NCI-H2081 treated with DMSO at 0.1 percent for 48 hours (cell line): ENCODE results near the gene PPFIBP1.

ENCODE experiments used
- DNase-seq: peaks from one replicate; lab custom pipeline; 2025; lab: John Stamatoyannopoulos, UW

PPFIBP1 gene

DNA sequence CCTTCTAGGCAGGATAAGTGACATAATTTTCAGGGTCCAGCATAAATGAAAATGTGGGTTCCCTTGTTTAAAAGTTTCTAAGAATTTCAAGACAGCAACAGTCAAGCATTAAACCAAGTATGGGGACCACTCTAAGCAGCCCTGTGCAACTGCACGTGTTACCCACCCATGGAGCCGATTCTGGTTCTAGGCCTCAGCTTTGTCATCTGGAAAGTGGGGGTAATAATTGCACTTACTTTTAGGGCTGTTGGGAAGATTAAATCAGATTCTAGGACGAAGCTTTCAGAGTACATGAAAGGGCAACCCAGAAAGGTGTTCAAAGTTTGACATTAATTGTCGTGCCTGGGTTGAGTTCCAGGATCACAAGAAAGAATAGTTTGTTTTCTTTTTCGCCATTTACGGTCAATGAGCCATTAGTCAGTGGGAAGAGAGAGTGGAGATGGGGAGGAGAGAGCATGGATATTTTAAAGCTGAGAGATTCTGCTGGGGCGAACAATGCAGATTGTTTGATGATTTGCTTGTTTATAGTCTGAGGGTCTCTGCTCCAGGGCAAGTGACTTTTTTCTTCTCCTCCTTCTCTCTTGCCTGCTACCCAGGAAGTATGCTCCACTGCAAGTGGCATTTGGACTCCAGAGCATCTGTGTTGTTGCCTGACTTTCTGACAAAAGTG is 10.7 kb upstream of the PPFIBP1 start:
- no peak for DNase-seq

DNA sequence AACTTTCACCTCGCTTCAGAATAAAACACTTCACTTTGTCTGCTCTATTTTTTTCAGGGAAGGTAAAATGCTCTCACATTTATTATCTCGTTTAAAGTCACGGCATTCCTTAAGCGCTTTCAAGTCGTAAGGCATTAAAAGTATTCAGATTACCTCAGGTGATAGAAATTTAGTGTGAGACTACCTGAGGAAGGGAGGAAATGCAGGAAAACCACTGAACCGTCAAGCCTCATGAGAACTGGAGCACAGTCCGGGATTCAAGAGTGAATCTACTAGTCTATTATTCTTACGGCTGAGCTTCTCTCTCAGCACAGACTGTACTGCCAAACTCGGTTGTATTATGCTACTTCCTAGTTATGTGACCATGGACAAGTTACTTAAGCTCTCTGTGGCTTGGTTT is 8.3 kb upstream of the PPFIBP1 start:
- no peak for DNase-seq

DNA sequence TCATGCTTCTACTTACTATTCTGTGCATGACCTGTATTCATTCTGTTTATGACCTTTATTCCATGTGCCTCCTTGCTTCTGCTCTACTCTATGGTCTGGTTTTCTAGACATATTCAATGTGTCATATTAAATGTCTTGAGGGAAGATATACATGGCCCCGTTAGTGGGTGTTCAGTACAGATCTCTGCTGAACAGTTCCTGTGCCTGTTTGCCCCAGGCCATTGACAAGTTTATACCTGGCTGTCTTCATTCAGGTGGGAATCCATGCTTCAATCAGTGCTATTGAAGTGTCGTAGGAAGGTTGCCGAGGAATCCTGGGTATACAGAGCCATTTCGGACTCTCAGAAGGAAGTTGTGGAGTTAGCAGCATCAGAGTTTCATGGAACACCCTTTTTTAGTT is 7.4 kb upstream of the PPFIBP1 start:
- DNase-seq = no peak

DNA sequence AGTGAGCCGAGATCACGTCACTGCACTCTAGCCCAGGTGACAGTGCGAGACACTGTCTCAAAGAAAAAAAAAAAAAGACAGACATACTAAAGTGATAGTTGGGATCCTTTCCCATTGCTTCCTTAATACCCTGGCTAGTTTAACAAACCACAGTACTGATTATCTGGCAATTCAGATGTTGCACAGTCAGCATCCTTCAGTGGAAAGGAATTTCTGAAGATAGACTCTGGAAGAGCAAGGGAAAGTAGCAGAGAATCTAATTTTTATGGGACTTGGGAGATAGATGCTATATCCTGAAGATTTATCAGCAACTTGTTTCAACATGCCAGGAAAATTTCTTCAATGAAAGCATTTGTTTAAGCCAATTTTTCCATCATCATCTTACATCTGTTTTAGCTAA is 6.5 kb upstream of the PPFIBP1 start:
- DNase-seq = no peak

DNA sequence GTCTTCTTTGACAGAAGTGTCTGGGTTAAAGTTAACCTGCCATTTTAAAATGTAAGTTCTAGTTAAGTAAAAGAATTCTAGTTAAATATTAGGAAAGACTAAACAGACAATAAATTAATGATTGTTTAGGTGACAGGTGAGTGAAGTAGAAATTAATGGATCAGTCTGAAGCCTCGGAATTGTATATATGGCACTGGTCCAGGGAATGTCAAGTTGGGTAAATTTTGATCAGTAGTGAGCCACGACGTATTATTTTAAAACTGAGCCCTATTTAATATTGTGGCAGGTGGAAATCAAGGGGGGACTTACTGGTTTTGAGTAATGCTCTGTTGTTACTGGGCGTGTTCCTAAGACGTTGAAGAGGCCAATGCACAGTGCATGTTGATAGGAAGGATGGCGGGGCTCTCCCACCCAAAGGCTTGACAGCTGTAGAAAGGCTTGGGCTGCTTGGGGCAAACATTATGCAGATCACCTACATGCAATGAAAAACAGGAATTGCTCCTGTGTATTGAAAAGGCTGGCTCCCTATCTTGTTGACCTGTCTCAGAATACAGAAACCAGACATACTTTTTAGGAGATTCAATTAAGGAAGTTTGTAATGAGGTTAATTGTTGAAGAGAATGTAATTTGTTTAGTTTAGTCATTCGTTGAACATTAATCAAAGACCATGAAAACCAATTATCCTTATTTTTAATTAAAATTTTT is 5.9 kb upstream of the PPFIBP1 start:
- no peak for DNase-seq

DNA sequence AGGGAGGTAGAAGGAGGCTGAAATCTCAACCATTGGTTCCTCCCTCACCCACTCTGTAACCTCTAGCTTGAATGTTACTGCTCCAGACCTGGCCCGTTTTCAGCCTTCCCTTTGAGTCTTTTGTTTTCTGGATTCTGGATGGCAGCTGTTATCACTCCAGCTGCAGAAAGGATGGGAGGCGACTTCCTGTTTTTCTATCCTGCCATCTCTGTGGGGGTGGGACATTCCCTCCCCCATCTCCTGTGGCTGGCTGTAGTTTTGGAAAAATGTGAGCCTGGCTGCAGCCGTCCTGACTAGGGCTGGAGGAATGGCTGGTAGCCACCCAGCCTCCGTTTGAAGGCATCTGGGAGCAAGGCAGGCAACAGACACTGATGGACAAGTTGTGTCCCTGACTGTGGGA is 2.9 kb upstream of the PPFIBP1 start:
- DNase-seq = no peak

DNA sequence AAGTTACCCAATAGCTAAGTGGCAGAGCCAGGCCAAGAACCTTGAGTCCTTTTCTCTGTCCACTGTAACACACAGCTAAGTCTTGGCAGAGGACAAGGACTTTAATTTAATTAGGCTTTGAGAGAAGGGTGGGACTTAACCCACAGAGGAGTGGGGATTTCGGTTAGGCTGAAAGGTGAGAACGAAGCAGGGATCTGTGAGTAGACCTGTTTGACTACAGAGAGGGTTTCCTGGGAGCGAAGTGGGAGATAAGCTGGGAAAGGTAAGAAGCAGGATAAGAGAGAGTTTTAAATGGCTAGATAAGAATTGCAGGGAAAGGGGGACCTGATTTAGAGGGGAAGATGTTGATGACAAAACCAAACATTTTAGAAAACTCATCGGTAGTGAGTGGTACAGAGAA is 2.0 kb upstream of the PPFIBP1 start:
- DNase-seq = no peak

DNA sequence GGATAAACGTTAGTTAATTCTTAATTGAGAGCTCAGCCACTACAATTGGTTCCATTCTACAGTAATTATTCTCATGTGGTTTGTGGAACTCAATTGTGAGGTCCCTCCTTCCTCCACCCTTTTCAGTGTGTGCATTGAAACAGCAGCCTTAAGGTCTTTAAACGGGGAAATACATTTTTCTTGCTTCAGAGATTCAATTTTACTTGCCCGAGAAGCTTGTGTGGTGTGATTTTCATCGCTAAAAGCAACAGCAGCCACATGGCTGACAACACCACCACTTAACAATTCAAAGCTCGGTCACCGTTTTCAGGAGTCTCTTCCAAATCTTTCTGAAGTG is 733 bp upstream of the PPFIBP1 start:
- no peak for DNase-seq

DNA sequence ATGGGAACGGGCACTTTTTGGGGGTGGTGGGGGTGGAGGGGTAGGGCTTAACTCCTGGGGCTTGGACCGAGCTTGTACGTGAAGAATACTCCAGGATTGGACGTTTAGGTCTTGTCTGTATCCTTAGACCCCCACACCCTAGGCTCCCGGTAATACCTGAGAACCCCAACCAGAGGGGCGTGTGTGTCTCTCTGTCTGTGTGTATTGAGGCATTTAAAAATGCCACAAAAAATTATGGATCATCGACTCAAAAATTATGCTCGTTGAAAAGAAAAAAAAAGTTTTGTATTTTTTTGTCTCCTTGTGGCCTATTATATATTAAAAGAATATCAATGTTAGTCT is 459 bp downstream of the PPFIBP1 start:
- no peak for DNase-seq

DNA sequence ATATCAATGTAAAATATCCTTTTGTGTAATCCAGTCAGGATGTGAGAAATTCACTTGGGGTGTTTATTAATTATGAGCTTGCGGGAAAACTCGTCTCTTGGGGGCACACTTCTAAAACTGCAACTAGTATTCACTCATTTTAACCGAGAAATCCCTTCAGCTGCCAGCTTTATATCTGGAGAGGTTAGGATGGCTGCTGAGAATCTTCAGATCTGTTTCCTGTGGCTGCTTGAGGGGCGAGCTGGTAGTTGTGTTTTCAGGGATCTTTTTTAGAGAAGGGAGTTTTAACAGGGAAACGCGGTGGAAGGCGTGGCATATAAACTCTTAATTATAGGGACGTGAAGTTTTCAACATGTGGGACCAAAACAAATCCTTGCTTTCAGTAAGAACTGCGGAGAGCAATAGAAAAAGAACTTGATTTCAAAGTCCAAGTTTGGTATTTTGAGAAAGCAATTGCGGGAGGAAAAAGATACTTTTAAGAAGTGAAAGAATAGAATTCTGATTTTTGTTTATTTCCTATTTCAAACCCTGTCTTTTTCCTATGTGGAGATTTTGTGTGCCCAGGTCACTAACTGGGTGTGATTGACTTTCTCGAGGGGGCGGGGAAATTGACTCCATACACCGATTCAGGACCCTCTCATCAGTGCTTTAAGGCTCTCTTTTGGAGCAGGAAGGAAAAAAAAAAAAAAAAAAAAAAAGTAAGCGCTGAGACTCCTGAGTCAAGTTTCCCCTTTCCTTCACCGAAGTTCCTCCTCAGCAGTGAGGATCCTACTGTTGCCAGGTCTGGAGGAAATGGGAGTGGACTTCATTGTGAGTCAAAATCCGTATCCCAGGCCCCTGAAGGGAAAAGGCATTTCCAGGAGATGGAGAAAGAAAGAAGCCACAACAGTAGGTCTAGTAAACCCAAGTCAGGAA is 1.1 kb downstream of the PPFIBP1 start:
- no peak for DNase-seq

DNA sequence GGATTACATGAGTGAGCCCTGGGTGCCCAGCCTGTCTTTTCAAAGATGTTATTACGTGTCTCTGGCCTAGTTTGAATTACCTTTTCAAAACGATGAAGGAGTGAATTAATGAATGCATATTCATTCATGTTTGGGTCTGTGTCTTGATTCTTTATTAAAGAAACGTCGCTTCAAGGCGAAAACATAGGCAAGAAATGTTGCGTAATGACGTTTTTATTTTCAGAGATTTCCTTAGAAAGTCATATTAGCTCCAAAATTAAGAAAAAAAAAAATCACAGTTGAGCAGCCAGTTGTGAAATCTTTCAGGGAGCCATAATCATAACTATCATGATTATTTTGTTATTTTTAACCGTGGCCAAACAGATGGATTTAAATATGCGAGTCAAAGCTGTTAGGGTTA is 3.5 kb downstream of the PPFIBP1 start:
- no peak for DNase-seq

DNA sequence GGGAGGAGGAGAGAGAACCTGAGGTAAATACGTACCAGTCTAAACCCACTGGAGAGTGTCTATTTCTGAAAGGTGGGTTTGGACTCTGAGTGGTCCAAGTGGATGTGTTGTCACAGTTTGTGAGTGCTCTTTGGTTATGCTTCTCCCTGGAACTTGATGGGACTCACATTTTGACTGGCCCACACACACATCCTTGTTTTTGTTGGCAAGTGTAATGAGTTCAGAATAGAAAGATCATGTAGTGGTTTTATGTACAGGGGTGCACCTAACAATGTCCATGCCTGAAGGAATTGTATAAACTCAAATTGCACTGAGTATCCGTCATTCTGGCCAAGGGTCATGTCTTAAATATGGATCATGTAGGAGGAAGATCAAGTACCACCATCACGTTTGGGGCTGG is 4.8 kb downstream of the PPFIBP1 start:
- no peak for DNase-seq

DNA sequence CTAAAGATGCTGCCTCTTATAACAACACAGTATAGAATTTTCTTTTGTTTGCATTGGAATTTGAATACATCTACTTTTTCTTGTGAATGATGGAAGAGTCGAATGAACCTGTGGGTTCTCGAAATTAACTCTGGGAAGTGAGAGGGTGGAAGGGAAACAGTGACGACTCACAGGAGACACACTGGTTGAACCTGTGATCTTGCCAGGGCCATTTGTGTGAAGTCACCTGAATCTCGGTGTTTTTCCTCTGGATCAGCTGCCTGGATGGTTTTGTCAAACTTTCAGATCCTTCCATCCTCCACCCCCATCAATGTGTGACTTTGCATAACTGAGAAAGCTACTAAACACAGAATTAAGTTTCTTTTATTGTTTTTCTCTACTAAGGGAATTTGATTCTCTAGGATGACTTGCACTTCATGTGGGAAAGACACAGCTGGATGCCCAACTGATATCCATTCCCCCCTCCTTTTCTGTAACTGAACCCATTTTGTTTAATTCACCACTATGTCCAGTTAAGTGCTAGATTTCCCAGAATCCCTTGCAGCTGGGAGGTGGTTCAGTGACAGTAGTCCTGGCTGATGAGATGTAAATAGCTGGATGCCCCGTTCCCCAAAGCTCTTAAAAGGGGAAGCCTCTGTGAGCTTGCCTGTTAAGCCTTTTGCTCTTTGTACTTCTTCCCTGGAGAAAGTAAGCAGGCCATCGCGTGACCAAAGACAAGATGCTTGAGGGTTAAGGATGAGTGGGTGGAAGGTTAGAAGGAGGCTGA is 6.3 kb downstream of the PPFIBP1 start:
- no peak for DNase-seq

DNA sequence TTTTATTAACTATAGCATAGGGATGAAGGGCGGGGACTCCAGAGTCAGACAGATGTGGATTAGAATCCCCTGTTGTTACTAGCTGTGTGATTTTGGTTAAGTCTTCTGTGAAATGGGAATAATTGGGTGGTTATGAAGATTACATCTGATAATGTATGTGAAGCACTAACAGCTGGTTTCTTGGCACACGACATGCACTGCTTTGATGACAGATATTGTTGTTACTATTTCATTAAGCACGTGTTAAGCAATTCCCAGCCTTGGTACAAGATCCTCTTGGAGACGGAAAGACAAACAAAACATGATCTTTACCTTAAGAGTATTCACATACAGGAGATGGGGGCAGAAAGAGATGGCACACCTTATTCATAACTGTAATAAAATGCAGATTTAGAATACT is 7.9 kb downstream of the PPFIBP1 start:
- DNase-seq = no peak

DNA sequence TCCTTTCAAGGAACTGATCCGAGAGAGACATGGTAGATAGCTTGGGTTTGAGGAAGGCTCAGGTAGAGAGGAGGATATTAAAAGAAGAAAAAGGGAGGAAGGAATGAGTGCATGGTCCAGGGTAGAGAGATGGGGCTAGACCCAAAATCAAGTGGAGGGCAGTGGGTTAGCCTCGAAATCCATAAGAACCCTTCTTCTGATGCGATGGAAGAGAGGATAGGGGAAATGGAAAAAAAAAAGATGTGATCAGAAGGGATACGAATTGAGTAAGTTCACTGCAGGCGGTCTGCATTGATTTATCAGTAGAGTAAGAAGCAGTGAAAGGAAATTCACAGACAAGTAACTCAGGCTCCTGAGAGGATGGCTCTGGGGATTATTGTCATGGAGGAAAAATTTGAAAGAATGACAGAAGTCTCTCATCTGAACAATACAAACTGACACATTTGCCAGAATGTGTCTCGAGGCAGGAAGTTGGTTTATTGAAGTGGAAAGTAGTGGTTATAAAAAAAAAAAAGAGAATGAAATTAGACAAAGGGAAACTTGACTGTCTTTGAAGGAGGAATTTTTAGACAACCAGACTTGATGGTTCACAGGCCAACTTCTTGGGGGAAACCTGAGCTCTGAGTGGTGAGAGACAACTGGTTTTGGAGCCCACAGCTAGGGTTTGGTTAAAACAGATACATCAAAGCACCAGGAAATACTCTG is 10.2 kb downstream of the PPFIBP1 start:
- no peak for DNase-seq

DNA sequence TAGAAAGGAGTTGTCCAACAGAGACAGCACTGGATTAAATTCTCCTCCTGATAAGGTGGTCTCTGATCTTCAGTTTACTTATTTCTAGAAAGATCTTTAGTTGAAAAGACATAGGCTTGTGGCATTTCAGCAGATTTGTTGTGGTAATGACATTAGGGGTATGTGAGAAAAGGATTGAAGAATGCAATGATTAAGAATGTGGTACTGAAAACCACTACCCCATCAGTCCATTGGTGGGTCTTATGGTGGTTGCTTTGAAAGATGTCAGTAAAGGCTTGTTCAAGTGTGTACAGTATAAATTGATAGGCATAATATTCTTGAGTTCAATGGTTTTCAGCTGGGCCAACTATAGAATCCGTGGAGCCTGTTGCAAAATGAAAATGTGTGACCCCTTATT is 10.8 kb downstream of the PPFIBP1 start:
- DNase-seq = no peak

DNA sequence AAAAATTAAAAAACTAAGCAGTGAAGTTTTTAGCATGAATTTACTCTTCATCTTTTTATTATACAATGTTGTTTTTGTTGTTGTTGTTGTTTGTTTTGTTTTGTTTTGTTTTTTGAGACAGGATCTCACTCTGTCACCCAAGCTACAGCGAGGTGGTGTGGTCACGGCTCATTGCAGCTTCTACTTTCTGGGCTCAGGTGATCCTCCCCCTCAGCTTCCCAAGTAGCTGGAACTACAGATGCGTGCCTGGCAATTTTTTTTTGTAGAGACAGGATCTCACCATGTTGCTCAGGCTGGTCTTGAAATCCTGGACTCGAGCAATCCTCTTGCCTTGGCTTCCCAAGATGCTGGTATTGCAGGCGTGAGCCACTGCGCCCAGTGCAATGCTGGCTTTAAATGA is 11.3 kb downstream of the PPFIBP1 start:
- DNase-seq = no peak

DNA sequence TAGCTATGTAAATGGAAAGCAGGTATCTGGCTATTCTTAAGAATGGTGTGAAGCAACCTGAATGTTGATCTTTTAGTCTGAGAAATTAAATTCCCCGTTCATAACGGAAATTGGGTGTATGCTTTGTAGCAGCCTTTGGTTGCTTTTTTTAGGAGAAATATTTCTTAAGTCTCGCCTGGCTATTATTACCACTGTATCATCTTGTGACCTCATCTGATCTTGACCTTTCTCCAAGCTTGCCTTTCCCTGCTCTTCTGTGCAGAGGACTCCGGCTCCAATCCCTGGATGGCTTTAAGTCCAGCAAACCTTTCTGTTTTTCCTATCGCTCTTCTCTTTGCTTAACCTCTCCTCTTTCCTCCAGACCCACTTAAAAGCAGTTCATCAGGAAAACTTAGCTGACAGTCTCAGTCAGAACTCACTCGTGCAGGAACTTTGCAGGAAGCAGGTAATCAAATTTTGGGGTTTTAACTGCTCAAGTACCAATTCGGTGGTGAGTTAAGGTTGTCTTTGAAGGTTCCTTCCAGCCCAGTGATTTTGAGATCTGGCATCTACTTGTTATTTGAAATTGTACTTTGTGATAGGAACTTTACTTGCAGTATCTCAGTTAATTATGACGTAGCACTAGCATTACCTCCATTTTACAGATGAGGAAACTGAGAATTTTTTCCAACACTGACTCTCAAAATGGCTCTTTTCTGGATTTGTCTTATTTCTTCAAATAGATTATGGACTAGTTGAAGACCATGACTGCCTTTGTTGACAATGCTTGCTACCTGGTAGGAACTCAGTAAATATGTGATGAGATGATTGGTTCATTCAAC is 14.1 kb downstream of the PPFIBP1 start:
- DNase-seq = no peak

DNA sequence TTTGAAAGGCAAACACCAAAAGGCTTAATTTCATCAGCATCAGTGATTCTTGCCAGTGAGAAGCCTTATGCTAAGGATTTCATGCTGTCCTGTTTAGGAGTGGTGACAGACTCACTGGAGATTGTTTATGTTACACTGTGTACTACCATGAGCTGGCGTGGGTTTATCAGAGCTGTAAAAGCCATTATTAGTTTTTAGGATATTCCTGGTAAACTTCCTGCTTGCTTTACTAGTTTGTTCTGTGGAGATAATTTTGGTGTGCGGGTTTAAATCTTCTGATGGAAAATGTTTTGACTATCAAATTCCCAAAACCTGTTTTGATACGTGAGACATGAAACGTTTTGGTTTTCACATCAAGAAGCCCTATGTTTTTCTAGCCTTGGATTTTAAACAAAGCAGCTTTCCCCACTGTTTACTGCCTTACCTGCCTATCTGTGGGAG is 15.2 kb downstream of the PPFIBP1 start:
- no peak for DNase-seq

DNA sequence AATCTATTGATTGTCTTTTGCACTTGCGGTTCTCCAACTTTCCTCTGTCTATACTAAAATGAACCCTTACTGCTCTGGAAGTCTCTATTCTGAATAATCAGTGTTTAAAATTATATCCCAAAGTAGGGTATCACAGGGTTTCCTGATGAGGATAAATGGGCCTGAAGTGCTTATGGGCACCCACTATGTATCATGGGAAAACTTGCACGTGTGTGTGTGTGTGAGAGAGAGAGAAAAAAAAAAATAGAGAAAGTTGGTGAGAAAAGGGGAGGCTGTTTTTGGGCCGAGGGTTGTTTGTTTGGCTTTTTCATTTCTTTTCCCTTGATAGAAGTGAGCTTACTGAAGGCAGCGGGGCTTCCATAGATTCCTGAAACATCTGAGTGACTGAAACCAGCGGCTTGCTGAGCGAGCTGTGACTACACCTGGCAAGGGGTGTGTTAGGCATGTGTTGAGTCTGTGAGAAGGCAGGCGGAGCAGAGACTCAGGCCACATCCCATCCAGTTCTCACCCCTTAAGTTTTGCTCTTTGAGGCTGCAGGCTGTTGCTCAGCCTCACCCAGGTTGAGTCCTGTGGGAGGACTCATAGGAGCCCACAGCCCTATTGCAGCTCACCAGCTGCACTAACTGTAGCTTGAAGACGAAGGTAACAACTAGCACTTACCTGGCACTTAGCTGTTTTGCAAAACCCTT is 17.2 kb downstream of the PPFIBP1 start:
- no peak for DNase-seq
